ENCODE measurements around the gene SPEG.

Gene SPEG

GRCh38 chr2:219483451-219484342 is 49.1 kb downstream of the SPEG start:
- DNase-seq = no peak

DNA sequence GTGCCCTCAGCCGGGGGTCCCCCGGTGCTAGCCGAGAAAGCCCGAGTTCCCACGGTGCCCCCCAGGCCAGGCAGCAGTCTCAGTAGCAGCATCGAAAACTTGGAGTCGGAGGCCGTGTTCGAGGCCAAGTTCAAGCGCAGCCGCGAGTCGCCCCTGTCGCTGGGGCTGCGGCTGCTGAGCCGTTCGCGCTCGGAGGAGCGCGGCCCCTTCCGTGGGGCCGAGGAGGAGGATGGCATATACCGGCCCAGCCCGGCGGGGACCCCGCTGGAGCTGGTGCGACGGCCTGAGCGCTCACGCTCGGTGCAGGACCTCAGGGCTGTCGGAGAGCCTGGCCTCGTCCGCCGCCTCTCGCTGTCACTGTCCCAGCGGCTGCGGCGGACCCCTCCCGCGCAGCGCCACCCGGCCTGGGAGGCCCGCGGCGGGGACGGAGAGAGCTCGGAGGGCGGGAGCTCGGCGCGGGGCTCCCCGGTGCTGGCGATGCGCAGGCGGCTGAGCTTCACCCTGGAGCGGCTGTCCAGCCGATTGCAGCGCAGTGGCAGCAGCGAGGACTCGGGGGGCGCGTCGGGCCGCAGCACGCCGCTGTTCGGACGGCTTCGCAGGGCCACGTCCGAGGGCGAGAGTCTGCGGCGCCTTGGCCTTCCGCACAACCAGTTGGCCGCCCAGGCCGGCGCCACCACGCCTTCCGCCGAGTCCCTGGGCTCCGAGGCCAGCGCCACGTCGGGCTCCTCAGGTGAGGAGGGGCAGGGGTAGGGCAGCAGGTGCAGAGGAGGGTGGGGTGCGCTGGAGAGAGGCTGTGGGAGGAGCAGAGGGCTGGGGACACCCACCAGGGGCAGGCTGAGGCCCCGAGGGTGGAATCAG is 49.9 kb downstream of the SPEG start:
- DNase-seq = peak; percentile 62

GRCh38 chr2:219485201-219485580 is 50.5 kb downstream of the SPEG start:
- no peak for DNase-seq

DNA sequence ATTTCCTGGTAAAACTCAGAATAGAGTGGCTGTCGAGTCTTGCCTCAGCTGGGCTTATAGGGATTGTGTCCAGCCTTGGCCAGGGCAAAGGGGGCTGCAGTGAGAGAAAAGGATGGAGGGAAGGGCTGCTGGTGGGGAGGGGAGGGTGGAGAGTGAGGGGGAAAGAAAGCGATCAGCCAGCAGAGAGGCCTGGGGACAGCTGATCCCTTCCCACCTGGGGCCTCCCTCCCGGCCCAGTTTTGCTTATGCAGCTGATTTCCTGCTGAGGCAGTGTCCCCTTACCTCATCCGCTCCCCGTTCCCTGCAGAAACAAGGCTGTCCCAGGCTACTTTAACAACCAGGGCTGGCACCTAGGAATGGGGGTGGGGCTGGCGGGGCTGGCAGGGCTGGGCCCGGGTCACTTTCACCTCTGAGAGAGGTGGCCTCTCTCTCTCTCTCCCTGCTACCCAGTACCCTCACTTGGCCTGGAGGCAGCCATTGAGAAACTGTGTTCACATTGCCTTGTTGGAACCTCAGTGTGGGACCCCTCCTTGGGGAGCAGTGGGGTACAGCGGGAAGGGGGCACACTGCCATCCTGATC is 51.8 kb downstream of the SPEG start:
- peak; percentile 56 for DNase-seq

DNA sequence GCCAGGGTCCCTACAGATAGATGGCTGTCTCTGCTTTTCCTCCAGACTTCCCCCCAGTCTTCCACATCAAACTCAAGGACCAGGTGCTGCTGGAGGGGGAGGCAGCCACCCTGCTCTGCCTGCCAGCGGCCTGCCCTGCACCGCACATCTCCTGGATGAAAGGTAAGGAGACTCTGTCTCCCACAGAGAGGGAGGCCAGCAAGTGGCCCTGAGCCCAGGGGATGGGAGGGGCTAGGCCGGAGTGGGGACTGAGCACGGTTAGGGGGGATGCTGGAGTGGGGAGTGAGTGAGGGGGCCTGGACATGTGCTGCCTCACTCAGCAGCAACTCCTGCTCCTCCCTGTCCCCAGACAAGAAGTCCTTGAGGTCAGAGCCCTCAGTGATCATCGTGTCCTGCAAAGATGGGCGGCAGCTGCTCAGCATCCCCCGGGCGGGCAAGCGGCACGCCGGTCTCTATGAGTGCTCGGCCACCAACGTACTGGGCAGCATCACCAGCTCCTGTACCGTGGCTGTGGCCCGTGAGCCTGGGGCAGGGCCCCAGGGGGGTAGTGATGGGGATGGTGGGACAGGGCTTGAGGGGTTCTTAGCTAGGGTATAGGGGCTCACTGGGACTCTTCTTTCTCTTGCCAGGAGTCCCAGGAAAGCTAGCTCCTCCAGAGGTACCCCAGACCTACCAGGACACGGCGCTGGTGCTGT is 53.7 kb downstream of the SPEG start:
- DNase-seq = no peak

- DNase-seq = no peak
These were observed 54.2 kb downstream of the SPEG start for GRCh38 chr2:219488844-219489194.

GRCh38 chr2:219489315-219489714 is 54.7 kb downstream of the SPEG start:
- DNase-seq = no peak

GRCh38 chr2:219490186-219490585 is 55.5 kb downstream of the SPEG start:
- no peak for DNase-seq

DNA sequence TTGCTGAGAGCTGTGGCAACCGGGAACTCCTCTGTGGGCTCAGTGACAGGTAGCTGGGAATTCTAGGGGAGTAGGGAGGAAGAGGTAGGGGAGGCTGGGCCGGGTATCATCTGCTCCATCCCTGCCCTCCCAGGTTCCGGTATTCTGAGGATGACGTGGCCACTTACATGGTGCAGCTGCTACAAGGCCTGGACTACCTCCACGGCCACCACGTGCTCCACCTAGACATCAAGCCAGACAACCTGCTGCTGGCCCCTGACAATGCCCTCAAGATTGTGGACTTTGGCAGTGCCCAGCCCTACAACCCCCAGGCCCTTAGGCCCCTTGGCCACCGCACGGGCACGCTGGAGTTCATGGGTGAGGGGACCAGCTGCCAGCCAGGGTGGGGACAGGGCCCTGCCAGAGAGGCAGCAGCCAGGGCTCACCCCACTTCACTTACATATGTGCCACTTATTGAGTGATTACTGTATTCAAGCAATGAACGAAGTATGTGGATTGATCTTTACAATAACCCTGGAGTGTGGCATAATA is 56.0 kb downstream of the SPEG start:
- no peak for DNase-seq

DNA sequence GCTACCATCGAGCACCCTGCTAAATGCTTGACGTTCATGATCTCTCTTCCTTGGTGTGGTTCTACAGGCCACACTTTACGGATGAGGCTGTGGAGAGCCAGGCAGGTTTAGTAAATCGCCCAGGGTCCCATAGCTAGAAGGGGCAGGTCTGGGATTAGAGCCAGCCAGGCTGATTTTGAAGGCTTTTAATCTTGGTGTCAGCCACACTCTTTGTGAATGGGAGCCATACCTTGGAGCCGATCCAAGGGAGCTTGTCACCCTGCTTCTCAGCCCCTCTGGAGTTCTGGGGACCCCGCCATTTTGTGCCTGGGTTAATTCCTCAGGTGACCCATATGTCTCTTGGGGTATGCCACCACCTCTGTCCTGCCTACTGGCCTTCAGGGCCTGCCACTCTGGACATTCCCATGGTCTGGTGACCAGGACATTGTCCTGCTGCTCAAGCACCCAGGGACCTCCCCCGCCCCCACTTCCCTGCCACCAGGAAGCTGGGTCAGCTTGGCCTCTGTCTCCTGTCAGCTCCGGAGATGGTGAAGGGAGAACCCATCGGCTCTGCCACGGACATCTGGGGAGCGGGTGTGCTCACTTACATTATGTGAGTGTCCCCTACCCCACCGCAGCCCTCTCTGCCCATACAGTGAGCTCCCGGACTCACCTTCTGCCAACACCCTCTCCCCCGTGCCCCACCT is 56.8 kb downstream of the SPEG start:
- no peak for DNase-seq

DNA sequence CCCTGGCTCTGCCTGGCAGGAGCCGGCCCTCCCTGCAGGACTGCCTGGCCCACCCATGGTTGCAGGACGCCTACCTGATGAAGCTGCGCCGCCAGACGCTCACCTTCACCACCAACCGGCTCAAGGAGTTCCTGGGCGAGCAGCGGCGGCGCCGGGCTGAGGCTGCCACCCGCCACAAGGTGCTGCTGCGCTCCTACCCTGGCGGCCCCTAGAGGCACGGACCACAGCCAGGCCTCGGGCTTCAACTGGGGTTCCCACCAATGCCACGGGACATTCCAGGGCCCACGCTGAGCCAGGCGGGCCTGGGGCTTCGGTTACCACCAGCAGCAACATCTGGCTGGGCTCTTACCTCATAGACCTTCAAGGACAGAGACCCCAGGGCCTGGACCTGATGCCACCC is 57.9 kb downstream of the SPEG start:
- DNase-seq = no peak

GRCh38 chr2:219493086-219493485 is 58.4 kb downstream of the SPEG start:
- no peak for DNase-seq

- DNase-seq = no peak
These were observed 60.4 kb downstream of the SPEG start for GRCh38 chr2:219494952-219495530.

GRCh38 chr2:219495531-219496122 is 61.0 kb downstream of the SPEG start:
- peak; percentile 85 for DNase-seq

GRCh38 chr2:219496247-219496824 is 61.7 kb downstream of the SPEG start:
- DNase-seq = peak; percentile 72

- DNase-seq = peak; percentile 56
These were observed 62.3 kb downstream of the SPEG start for GRCh38 chr2:219496825-219497494.

- DNase-seq = peak; percentile 66
These were observed 63.0 kb downstream of the SPEG start for GRCh38 chr2:219497495-219498279.

DNA sequence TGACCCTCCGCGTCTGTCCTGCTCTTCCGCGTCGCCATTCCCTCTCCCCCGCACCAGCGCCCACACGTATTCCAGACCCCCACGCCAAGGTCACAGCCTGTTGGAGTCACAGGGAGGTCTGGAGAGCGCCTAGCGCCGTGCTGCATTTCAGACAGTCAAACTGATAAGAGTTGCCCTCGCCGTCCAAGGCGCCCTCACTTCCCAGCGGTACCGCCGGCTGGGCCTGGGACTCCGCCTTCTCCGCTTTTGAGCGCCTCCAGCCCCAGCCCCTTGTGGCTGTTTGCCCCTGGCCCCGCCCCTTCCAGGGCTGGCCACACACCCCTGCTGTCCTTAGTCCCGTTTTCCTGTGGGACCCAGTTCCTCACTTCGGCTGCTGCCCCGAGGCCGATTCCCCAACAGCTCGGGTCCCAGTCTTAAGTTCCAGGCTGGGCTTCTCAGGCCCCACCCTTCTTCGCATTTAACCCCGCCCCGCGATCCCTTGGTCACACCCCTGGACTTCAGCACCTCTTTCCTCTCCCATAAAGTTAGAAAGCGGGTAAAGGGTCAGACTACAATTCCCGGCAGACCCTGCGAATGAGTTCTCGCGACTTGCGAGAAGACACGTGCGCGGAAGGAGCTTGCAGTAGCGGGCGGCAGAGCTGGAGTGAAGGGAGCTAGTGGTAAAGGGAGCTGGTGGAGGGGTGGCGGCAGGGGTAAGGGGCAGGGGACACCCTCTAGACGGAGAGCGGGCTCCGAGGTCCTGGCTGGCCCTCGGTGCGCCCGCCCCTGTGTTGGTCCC is 63.8 kb downstream of the SPEG start, which contains the start of gene GMPPA:
Gene GMPPA (plus strand): TSS at position 612 of the 778 bp plus-strand sequence. CDS start 1,085 bp downstream, outside the sequence.
- peak; percentile 99 for DNase-seq

GRCh38 chr2:219499058-219499307 is 64.3 kb downstream of the SPEG start:
- DNase-seq = no peak

All from eye (tissue), 1 donor.